Activated gamma-delta T cell treated with Interleukin-2 at 50 U/mL for 16 hours (primary cell): ENCODE data around the gene BLTP2.
"Not testable (repeated sequence)": the region's sequence is repeated elsewhere in the genome, so short reads cannot be mapped to it uniquely, and the experiment has no call there.

Source experiments
- DNase-seq: peaks from one replicate; pipeline ENCODE4 v3.0.0-alpha.2; 2020

The BLTP2 gene

GRCh38 chr17:28646039-28646754, 1.2 kb upstream of the BLTP2 start:
- DNase-seq: no peak

- no peak for DNase-seq
Observed at GRCh38 chr17:28645576-28645939, 600 bp upstream of the BLTP2 start.

- DNase-seq: no peak
Observed at GRCh38 chr17:28643983-28644786, 773 bp downstream of the BLTP2 start.

- DNase-seq: no peak
Observed at GRCh38 chr17:28641579-28641978, 3.4 kb downstream of the BLTP2 start.

- no peak for DNase-seq
Observed at GRCh38 chr17:28635506-28635905, 9.5 kb downstream of the BLTP2 start.

- DNase-seq: no peak
Observed at GRCh38 chr17:28634206-28634865, 10.6 kb downstream of the BLTP2 start.

- no peak for DNase-seq
Observed at GRCh38 chr17:28626818-28627217, 18.1 kb downstream of the BLTP2 start.

- no peak for DNase-seq
Observed at GRCh38 chr17:28624148-28624547, 20.8 kb downstream of the BLTP2 start.

GRCh38 chr17:28623696-28624095, 21.3 kb downstream of the BLTP2 start:
- DNase-seq: no peak

GRCh38 chr17:28622186-28622585, 22.8 kb downstream of the BLTP2 start:
- no peak for DNase-seq

- no peak for DNase-seq
Observed at GRCh38 chr17:28620010-28620409, 24.9 kb downstream of the BLTP2 start.

GRCh38 chr17:28618464-28618863, 26.5 kb downstream of the BLTP2 start:
- DNase-seq: no peak

- no peak for DNase-seq
Observed at GRCh38 chr17:28616281-28616680, 28.7 kb downstream of the BLTP2 start.

- DNase-seq: no peak
Observed at GRCh38 chr17:28615260-28615940, 29.6 kb downstream of the BLTP2 start.

GRCh38 chr17:28613931-28614381, 31.0 kb downstream of the BLTP2 start, which contains the start of gene RSKR:
RSKR (minus strand) TSS chr17:28614185; CDS start chr17:28614161, 24 bp downstream.
- DNase-seq: no peak

GRCh38 chr17:28612936-28613872, 31.8 kb downstream of the BLTP2 start:
- DNase-seq: peak; percentile 35

- no peak for DNase-seq
Observed at GRCh38 chr17:28612531-28612930, 32.4 kb downstream of the BLTP2 start.

- DNase-seq: no peak
Observed at GRCh38 chr17:28610376-28610775, 34.6 kb downstream of the BLTP2 start.

GRCh38 chr17:28604031-28604430, 40.9 kb downstream of the BLTP2 start:
- not testable (repeated sequence) for DNase-seq

GRCh38 chr17:28599311-28600184, 45.4 kb downstream of the BLTP2 start:
- peak; percentile 38 for DNase-seq

GRCh38 chr17:28598799-28599310, 46.1 kb downstream of the BLTP2 start, which contains the start of gene SPAG5:
SPAG5 (minus strand) TSS chr17:28599025; CDS start chr17:28598946, 79 bp downstream.
- DNase-seq: peak; percentile 94
